ENCODE data around the gene GALNT16.
"Not testable (repeated sequence)": the region's sequence is repeated elsewhere in the genome, so short reads cannot be mapped to it uniquely, and the experiment has no call there.

Gene GALNT16

DNA sequence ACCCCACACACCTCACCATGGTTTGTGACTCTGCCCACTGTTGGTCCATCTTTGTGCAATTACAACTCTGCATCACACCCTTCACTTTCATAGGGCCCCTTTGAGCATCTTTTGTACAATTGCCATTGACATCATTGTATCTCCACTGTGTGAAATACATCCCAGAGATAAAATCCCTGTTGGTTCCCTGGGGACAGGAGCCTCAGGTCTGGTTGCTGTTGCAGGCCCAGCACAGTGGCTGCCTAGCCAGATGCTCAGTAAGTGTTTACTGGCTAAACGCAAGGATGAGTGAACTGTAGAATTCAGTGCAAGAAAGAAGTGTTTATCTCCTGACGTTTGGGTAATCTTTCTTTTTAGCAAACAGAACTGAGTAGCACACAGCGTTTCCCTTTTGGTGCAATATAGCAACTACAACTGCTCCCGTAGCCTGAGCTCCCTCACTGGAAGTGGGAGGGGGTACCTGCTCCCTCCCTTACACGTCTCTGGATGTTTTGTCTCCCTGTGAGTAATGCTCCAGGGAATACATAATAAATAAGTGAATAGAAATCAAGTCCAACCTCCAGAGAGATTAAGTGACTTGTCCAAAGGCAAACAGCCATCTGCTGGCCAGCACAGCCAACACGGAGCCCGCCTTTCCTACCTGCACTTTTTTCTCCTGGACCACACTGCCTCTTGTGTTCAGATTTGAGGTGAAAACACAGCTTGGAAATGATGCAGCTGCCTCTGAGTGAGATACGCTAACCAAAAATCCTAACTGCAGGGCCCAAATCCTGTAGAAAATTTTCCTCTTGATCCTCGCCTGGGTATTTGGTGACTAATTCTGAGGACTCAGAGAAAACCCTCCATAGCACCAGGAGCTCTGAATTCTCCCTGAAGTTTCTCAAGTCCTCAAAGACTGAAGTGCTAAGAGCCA is 27.4 kb downstream of the GALNT16 start:
- peak; percentile 15 for DNase-seq

DNA sequence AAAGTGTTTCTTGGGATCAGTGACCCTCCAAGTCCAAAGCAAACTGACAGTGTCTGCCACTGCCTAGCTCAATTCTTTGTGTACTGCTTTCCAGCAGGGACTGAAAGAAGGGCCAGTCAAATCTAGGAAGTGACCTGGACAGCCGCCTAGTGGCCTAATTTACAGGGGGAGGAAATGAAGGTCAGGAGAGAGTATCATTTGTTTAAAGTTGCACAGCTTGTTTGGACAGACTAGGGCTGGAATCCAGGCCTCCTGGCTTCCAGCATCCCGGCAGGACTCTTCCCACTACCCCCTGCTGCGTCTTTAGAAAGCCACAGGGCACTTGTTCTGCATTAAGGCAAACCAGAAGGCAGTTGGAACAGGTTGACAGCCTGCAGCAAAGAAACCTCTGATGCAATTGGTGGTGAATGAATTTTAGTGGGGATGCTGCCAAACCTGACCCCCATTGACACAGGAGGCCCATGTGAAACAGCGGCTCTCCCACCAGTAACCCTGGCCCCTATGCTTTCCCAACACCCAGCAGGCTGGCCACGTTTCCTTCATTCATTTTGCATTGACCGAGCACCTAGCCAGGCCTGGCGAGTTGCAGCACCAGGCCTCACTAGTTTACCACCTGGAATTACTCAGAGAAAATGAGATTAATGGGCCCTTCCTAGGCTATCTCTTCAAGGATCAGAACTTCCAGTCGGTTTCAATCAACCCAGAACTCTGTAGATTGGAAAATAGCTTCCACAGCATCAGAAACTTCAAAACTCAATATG is 28.2 kb downstream of the GALNT16 start:
- DNase-seq: peak; percentile 13

DNA sequence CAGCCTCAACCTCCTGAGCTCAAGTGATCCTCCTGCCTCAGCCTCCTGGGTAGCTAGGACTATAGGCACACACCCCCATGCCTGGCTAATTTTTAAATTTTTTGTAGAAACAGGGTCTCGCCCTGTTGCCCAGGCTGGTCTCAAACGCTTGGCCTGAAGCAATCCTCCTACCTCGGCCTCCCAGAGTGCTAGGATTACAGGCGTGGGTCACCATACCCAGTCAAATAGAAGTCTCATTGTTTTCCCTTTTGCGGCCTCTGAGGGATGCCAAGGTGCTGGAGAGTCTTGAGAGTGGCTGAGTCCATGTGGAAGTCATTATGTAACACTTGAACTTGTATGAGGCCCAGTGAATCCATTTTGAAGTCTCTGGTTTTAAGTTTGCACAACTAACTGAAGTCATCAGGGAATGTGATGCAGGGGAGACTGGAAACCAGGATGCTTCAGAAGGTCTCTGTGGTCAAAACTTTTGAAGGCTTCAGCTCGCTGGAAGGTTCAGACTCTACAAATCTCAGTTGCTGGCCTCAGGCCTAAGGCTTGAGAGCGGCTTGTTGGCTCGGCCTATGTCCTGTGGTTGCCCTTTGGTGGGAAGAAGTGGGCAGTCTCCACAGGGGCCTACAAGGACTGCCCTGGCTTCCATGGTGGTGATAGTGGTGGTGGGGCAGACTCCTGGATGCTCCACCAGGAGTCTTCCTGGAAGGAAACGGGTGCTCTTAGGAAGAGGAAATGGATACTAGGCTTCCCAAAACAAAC is 29.2 kb downstream of the GALNT16 start:
- no peak for DNase-seq

DNA sequence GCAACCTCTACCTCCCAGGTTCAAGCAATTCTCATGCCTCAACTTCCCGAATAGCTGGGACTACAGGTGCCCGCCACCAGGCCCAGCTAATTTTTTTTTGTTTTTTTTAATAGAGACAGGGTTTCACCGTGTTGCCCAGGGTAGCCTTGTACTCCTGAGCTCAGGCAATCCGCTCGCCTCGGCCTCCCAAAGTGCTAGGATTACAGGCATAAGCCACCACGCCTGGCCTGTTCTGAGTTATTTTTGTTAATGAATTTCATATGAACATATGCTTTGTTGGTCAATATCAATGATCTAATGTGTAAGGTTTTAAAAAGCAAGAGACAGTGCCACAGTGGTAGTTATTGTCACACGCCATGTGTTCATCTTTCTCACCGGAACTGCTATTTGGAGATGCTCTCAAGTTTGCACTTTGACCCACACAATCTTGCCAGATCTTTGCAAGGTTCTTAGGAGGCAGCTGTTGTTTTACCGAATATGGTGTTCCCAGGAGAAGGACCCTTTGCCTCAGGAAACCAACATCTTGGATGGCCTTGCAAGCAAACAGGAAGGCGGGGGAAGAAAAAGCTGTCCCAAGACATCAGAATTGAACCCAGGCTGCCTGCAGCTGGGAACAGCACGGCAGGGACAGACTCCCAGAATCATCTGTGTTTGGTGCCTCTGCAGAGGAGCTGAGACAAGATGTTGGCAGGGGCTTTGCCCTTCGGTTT is 30.0 kb downstream of the GALNT16 start:
- no peak for DNase-seq

DNA sequence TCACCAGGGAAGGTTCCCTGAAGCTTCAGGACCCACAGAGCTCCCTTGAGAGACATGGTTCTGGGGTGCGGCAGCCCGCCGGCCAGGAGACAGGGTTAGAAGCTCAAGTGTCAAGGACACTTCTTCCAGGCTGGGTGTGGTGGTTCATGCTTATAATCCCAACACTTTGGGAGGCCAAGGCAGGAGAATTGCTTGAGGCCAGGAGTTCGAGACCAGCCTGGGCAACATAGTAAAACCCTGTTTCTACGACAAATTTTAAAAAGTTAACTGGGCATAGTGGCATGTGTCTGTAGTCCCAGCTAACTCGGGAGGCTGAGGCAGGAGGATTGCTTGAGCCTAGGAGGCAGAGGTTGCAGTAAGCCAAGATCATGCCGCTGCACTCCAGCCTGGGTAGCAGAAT is 30.9 kb downstream of the GALNT16 start:
- not testable (repeated sequence) for DNase-seq

DNA sequence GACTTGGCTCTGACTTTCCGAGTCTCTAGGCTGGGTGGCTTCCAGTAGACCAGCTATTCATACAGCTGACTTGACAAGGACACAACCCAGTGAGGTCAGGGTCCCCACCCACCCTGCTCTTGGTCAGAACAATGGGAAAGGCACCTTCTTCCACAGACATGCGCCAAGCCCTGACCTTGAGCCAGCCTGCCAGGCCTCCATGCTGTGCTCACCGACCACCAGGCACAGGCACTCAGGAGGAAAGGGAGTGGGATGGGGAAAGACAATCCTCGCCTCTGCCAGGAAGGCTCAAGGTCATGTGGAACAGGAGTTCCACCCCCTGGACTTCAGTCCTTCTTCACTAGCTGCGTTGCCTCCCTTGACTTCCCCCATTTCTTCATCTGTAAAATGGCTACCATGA is 31.4 kb downstream of the GALNT16 start:
- no peak for DNase-seq

DNA sequence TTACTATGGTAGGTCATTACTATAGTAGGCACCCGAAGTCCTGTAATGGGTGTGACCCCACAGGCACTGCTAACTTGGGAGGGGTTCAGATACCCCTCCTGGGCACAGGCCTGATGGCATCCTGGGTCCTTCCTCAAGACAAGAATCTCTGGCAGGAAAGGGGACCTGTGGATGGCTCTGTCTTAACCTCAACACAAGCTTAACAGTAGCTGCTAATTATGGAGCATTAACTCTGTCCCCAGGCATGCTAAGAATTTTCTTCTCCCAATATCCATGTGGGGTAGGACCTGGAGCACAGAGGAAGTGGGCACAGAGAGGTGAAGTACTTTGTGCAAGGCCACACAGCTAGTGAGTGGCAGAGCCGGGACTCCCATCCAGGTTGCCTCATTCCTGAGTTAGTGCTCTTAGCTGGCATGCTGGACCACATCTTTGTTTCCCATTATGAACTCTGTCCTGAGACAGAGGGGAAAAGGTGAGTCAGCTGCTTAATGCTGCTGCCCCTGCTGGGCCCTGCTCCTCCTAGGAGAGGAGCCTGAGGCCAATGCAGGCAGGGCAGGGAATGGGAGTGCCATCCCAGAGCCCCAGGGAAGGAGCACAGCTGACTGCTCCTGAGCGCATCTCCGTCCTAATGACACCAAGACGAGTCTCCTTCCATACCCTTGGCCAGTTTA is 32.1 kb downstream of the GALNT16 start:
- DNase-seq: peak; percentile 13

DNA sequence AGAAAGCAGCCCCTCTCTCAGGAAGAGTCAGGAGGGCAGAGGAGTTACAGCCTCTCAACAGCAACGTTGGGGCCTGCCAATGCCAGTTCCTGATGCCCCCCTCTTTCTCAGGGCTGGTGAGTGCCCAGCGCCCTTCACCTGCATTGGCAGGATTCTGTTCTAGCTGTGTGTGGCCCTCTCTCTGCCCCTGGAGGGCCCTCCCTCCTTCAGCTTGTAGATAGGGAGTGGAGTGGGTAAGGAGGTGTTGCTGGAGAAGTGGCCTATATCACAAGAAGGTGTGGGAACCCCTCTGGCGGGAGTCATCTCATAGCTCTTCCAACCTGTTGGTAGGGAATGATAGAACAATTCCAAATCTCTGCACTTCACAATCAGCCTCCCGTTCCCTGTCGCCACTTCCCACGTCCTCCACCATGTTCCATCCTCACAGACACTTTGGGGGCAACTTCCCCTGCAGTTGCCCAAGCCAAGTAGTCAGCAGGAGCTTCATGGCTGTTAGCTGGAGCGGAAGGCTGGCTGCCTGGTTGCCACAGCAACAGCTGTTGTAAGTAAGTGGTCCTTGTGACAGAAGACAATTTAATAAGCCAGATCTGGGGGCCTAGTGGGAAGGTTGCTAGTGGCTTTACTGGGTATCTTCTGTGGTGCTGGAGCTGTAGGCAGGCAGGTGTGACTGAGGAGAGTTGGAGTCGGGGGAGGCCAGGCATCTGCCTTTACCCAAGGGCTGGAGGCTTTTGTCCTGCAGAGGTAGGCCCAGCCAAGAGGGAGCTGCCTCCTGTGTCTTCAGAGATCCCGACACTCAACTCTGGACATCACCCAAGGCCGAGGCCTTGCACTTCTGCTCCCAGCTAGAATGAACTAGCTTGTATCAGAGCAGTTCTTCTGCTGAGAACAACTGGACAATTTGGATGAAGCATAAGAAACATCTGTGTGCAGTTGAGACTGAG is 38.4 kb downstream of the GALNT16 start:
- DNase-seq: no peak

DNA sequence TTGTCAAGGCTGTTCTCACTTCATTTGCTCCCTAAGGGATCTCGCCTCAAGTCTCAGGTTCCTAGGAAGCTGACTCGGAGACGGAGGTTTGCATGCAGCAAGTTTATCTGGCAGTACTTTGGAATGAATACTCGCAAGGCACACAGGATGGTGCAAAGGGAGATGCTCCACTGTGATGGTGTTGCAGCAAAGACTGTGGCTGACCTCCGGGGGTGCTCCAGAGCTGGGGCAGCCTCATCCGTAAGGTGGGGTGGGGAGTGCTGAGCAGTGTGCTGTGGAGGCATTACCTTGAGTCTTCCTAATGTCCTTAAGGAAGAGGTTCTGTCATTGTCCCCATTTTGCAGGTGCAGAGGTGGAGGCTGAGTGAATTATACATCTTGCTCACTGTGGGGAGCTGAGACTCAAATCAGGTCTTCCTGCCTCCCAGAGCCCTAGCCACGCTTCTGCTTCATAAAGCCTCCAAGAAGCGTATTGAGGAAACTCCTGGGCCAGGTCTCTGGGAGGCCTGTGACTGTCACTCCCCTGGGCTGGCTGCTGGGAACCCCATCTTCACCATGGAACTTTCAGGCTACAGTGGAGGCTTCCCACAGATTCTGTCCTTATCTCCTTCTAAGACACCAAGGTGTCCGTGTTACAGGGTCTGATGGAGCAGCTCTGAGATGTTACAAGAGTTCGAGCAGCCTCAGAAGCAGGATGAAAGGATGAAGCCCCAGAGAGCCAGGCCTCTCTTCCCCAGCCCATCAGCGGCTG is 39.5 kb downstream of the GALNT16 start:
- no peak for DNase-seq

DNA sequence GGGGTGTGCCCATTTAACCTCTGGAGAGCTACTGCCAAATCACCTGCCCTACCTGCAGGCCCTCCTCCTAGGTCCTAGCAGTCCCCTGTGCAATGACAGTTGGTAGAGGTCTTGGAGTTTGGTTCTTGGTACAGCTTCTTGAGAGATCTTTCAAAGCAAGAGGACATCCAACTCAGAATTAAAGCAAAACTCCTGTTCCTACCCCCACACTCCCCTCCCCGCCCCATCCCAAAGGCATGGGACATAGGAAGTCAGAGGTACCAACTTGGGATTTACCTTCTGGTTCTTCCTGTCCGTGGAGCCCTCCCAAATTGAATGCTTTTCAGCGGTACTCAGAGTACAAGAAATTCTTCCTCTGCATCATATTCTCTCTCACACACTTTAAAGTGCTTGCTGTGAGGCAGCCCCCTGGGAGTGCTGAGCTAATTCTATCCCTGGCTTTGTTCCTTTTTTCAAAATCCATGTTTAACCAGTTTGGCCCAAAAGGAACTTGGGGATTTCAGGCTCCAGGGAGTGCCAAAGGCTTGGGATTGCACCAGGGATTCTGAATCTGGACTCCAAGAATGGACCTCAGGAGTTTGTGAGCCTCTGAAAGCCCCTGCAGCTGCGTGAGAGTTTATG is 40.8 kb downstream of the GALNT16 start:
- DNase-seq: no peak

DNA sequence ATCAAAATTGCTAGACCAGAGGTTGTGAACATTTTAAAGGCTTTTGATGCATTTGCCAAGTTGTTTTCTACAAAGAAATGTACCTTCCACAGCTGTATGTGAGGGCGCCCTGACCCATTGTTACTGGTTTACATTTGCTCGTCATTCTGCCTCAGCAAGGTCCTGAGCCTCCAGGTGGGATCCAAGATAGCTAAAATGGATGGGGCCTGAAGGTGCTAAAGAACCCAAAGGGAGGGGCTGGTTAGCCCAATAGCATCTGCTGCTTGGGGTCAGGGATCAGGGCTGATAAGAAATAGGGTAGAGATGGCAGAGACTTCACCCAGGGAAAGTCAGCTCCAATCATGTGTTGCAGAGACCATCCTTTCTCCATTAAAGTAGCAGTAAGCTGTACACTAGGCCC is 43.1 kb downstream of the GALNT16 start:
- DNase-seq: no peak

DNA sequence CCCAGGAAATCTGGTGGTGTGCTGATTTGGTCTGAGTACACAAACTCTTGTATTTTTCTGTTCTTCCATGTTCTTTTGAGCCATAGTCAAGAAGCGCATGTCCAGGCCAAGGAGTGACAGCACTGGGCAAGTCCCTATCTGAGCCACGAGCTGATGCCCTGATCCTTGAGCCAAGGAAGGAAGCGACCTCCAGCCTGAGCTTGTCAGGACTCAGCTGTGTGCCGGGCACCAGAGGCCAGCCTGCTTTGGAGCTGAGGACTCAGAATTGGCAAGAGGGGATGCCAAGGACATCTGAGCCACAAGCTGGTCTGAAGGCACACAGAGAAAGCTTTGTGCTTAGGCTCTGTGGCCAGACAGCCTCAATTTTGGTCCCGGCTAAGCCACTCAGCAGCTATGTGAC is 52.6 kb downstream of the GALNT16 start:
- DNase-seq: no peak

DNA sequence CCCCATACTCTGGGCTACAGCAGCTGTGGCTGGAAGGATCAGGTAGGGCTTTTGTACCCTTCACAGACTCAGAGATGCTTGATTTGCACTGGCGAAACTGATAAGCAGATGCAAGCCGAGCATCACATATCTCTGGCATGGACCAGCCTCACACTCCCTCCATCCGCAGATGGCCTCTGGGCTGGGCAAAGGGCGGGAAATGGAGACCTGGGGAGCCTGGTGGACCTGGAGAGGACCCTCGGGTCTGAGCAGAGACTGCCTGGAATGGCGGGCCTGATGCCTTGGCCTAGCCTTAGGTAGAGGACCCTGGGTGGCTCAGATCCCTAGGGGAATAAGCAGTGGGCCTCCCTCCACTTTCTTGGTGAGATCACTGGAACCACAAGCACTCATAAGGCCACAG is 53.2 kb downstream of the GALNT16 start:
- DNase-seq: no peak

DNA sequence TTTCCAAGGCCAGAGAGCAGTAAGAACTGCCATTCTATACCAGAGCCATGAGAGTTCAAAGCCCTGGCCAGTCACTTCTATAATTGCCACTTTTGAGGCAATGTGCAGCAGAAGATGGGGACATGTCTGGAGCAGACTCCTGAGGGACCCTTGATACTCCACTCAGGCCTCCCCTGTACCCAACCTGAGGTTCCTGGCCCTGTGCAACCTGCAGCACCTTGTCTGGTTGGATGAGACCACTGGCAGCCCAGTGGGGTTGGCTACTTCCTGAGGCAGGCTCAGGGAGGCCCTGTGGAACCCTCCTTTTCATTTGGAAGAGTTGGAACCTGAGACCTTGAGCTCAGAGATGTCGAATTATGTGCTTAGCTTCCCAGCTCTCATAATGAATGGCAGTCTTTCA is 54.4 kb downstream of the GALNT16 start:
- DNase-seq: no peak

DNA sequence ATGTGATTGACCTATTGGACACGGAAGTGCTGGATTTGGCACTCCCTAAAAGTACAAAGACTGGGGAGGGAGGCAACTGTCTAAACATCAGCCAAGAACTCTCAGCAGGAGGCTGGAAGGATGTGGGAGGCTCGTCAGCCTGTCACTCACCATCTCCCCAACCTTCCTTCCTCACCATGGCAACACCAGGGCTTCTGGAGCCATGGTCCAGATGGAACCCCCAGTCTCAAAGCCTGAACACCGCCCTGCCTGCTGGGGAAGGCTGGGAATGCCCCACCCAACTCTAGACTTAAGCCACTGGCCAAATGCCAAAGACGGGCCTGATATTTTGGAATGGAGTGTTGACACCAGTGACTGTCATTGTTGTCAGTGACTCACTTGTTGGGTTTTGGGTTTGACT is 55.3 kb downstream of the GALNT16 start:
- no peak for DNase-seq

DNA sequence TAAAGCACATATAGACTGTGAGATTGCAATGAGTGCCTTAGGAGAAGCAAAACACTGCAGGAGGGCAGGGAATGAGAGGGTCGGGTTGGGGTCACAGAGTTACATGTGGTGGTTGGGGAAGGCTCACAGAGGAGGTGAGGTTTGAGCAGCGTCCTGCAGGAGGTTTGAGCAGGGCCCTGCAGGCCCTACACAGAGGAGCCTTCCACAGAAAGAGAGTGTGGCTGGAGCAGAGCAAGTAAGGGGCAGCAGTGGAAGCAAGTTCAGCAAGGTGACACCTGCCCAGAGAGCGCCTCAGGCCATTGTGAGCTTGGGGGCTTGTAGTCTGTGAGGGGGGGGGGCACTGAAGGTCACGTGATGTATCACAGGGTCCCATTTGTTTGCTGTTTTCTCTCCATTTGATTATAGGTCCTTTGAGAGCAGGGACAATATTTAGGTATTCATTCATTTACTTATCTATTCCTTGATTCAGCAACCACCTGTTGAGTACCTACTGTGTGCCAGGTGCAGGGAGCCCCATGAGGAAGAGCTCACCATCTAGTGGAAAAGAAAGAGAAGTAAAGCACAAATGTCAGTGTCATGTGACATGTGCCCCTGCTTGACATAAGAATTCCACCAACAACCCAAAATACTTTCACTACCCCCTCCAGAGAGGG is 56.6 kb downstream of the GALNT16 start:
- no peak for DNase-seq

DNA sequence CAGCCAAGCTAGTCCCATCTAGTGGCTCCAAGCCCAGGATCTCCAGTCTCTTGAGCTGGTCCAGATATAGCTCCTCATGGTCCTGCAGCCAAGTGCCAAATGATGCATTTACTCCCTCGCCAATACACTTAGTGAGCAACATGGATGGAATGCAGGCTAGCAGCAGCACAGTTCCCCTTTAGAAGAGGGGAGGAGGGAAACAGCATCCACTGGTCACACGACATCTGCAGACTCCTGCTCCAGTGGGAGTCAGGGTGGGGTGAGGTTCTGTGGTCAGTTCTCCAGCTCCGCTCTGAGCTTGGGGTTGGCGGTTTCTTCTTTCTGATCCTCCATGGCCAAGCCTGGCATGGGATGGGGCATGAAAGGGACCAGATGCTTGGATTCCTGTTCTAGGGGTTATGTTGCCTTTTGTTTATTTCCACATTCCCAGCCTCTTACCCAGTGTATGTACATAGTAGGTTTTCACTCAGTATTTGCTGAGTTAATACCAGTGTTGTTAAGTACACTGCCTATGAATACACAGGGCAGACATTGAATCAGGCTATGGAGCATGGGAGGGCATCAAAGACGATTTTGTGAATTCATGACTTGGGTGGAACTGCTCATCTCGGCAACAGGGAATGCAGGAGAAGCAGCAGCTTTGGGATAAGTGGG is 57.3 kb downstream of the GALNT16 start:
- peak; percentile 96 for DNase-seq

DNA sequence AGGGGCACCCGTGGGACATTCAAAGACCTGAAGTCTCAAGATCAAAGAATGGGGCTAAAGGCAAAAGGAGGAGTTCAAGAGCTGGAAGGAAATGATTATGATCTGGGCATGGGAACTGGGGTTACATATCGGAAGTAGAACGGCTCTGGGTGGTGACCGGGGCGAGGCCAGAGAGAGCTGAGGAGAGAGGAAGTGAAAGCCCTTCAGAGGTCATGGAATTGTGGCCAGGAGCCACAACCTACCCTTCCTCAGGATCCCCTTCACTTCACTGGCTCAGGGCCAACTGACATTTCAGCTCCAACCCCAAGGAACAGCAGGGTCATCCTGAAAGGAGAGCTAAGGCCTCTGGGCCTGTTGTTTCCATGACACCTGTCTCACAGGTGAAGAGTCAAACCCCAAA is 57.8 kb downstream of the GALNT16 start:
- no peak for DNase-seq

DNA sequence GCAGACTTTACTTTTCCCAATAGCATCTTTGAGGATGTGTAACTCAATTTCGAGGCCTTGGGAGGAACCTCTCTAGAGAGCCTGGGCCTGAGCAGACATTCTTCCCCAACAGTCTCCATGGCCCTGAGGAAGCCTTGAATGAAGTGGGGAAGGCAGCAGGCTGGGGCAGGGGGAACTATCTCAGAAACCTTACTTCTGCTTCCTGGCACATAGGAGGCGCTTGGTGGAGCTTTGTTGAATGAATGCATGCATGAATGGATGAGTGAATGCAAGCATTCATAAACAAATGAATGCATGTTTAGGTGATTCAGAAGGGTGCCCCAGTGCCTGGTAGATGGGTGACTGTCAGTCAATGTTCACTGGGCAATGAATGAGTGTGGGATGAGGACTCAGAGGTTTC is 58.3 kb downstream of the GALNT16 start:
- DNase-seq: no peak

All from fibroblast of skin of right quadriceps (primary cell).